Trophoblast cell (in vitro differentiated cells and primary cell): ENCODE data around the gene ACSL5.

ENCODE experiments used
- DNase-seq, 2 donors: peaks; one replicate each; pipeline ENCODE4 v3.0.0-alpha.2; 2016
- H2AFZ ChIP-seq: 2 replicates; pipeline ENCODE4 v1.6.1; 2013; ENCODE audit warnings: low read length, moderate library complexity, mild to moderate bottlenecking; ENCODE audit not compliant: insufficient read depth, poor library complexity
- H2AK5ac ChIP-seq: 2 replicates; pipeline ENCODE4 v1.6.1; 2013; ENCODE audit warnings: mild to moderate bottlenecking, low read length
- H2BK120ac ChIP-seq: 2 replicates; pipeline ENCODE4 v1.6.1; 2013; ENCODE audit warnings: low read length, mild to moderate bottlenecking, moderate library complexity; ENCODE audit not compliant: insufficient read depth, poor library complexity
- H2BK12ac ChIP-seq: 2 replicates; pipeline ENCODE4 v1.6.1; 2013; ENCODE audit warnings: mild to moderate bottlenecking, low read length, moderate library complexity
- H2BK5ac ChIP-seq: 2 replicates; pipeline ENCODE4 v1.6.1; 2013; ENCODE audit warnings: low read length, low read depth, moderate library complexity, mild to moderate bottlenecking; ENCODE audit not compliant: poor library complexity
- H3K14ac ChIP-seq: 2 replicates; pipeline ENCODE4 v1.6.1; 2013; ENCODE audit warnings: mild to moderate bottlenecking, low read length
- H3K18ac ChIP-seq: 2 replicates; pipeline ENCODE4 v1.6.1; 2013; ENCODE audit warnings: mild to moderate bottlenecking, low read length
- H3K23ac ChIP-seq: 2 replicates; pipeline ENCODE4 v1.6.1; 2013; ENCODE audit warnings: low read length
- H3K27ac ChIP-seq: 2 replicates; pipeline ENCODE4 v1.5.1; 2013; ENCODE audit warnings: low read depth, mild to moderate bottlenecking, inconsistent platforms, low read length, moderate library complexity
- H3K27me3 ChIP-seq: 2 replicates; pipeline ENCODE4 v1.6.1; 2013; ENCODE audit warnings: inconsistent platforms, mild to moderate bottlenecking, low read length, moderate library complexity; ENCODE audit not compliant: insufficient read depth
- H3K36me3 ChIP-seq, 2 experiments: 1 replicate in 1 of 2; 2 replicates in 1 of 2; pipeline ENCODE4 v1.6.1; 2013; ENCODE audit warnings: low read length in 2 of 2, mild to moderate bottlenecking in 2 of 2, moderate library complexity in 1 of 2; ENCODE audit not compliant: insufficient read depth in 2 of 2, control insufficient read depth in 1 of 2
- H3K4ac ChIP-seq: 2 replicates; pipeline ENCODE4 v1.6.1; 2013; ENCODE audit warnings: low read depth, mild to moderate bottlenecking, low read length, moderate library complexity
- H3K4me1 ChIP-seq, 2 experiments: 1 replicate in 1 of 2; 2 replicates in 1 of 2; pipeline ENCODE4 v1.6.1; 2013; ENCODE audit warnings: low read length in 2 of 2, mild to moderate bottlenecking in 2 of 2, moderate library complexity in 1 of 2; ENCODE audit not compliant: insufficient read depth in 2 of 2, control insufficient read depth in 1 of 2
- H3K4me2 ChIP-seq: 2 replicates; pipeline ENCODE4 v1.6.1; 2013; ENCODE audit warnings: inconsistent platforms, mild to moderate bottlenecking, low read length, moderate library complexity
- H3K4me3 ChIP-seq: 2 replicates; pipeline ENCODE4 v1.5.1; 2013; ENCODE audit warnings: mild to moderate bottlenecking, low read depth, low read length, inconsistent platforms
- H3K79me1 ChIP-seq: one replicate; pipeline ENCODE4 v1.6.1; 2013; ENCODE audit warnings: low read length
- H3K79me2 ChIP-seq: 2 replicates; pipeline ENCODE4 v1.6.1; 2013; ENCODE audit warnings: low read length, mild to moderate bottlenecking; ENCODE audit not compliant: control insufficient read depth, insufficient read depth, poor library complexity
- H3K9ac ChIP-seq: 2 replicates; pipeline ENCODE4 v1.6.1; 2013; ENCODE audit warnings: mild to moderate bottlenecking, low read length
- H3K9me3 ChIP-seq: 2 replicates; pipeline ENCODE4 v1.6.1; 2013; ENCODE audit warnings: low read depth, mild to moderate bottlenecking, control low read depth, inconsistent platforms, low read length; ENCODE audit not compliant: insufficient read depth
- H4K12ac ChIP-seq: 2 replicates; pipeline ENCODE4 v1.6.1; 2013; ENCODE audit warnings: low read depth, mild to moderate bottlenecking, low read length, moderate library complexity
- H4K8ac ChIP-seq: 2 replicates; pipeline ENCODE4 v1.6.1; 2013; ENCODE audit warnings: low read depth, mild to moderate bottlenecking, low read length, moderate library complexity
- H4K91ac ChIP-seq: one replicate; pipeline ENCODE4 v1.6.1; 2013; ENCODE audit warnings: low read depth, mild to moderate bottlenecking, low read length, moderate library complexity
- WGBS: extraction: QIAGEN DNeasy Blood & Tissue Kit; methylation state at CpG from one replicate; pipeline ENCODE4 v1.1.7; 2013; ENCODE audit warnings: missing lambda C conversion rate; ENCODE audit not compliant: insufficient read length, insufficient coverage; ENCODE audit errors: extremely low coverage; 5-methylcytosine and 5-hydroxymethylcytosine counted together

ACSL5 gene

DNA sequence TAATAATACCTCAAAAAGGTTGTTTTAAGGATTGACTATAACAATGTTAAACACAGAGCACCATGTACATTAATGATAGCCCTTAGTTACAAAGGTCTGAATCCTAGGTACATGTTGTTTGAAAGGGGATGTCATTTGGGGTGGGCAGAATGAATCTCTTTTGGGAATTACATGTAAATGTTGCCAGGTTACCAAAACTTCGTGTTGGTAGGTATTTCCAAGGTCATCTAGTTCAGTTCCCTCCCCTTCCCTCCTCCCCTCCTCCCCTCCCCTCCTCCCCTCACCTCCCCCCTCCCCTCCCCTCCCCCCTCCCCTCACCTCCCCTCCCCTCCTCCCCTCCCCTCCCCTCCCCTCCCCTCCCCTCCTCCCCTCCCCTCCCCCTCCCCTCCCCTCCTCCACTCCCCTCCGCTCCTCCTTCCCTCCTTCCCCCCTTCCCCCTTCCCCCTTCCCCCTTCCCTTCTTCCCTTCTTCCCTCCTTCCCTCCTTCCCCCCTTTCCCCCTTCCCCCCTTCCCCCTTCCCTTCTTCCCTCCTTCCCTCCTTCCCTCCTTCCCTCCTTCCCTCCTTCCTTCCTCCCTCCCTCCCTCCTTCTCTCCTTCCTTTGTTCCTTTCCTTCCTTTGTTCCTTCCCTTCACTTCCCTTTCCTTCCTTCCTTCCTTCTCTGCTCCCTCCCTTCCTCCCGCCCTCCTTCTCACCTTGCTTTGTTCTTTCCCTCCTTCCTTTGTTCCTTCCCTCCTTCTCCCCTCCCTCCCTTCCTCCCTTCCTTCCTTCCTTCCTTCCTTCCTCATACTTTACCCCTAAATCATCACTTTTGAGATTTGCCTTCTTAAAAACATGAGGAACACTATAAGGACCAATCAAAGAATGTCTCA lies 81.2 kb downstream of the ACSL5 start:
- no CpG with 5 or more reads among the region's 3 CpGs for WGBS
- H2BK12ac ChIP-seq, result no peak overlapping the region

GRCh38 chr10:112456533-112456932 lies 82.6 kb downstream of the ACSL5 start:
- H3K14ac ChIP-seq, result no peak overlapping the region
- no peak overlapping the region for H3K9ac ChIP-seq
- H4K12ac ChIP-seq, result no peak overlapping the region
- H3K18ac ChIP-seq, result no peak overlapping the region
- no peaks in the 10 kb centered on the region for H3K4me1 ChIP-seq
- H4K91ac ChIP-seq, result no peak overlapping the region
- H2BK5ac ChIP-seq, result no peak overlapping the region
- H4K8ac ChIP-seq, result no peak overlapping the region
- no CpG with 5 or more reads among the region's 2 CpGs for WGBS
- no peak overlapping the region for H2BK12ac ChIP-seq
- H3K23ac ChIP-seq, result no peak overlapping the region
- H3K36me3 ChIP-seq, result peaks cover 2 to 4% of the 10 kb centered on the region in 2 experiments
- no peak overlapping the region for H2AFZ ChIP-seq
- H3K4me3 ChIP-seq, result no peak overlapping the region
- no peaks in the 10 kb centered on the region for H3K27me3 ChIP-seq
- no peaks in the 10 kb centered on the region for H3K79me1 ChIP-seq
- H3K27ac ChIP-seq, result no peak overlapping the region
- no peak for DNase-seq
- H2AK5ac ChIP-seq, result no peak overlapping the region
- no peaks in the 10 kb centered on the region for H3K79me2 ChIP-seq
- no peak overlapping the region for H3K4me2 ChIP-seq
- no peak overlapping the region for H3K4ac ChIP-seq
- no peaks in the 10 kb centered on the region for H3K9me3 ChIP-seq
- no peak overlapping the region for H2BK120ac ChIP-seq

More for the DNA sequence above, 81.2 kb downstream of the ACSL5 start:
- H4K91ac ChIP-seq, result no peak overlapping the region
- no peak overlapping the region for H3K4me2 ChIP-seq
- no peaks in the 10 kb centered on the region for H3K36me3 ChIP-seq
- H4K12ac ChIP-seq, result no peak overlapping the region
- H2AK5ac ChIP-seq, result no peak overlapping the region
- no peak overlapping the region for H3K27ac ChIP-seq
- no peak overlapping the region for H2AFZ ChIP-seq
- H3K23ac ChIP-seq, result no peak overlapping the region
- no peaks in the 10 kb centered on the region for H3K79me1 ChIP-seq
- no peak overlapping the region for H3K14ac ChIP-seq
- H3K4me1 ChIP-seq, result no peaks in the 10 kb centered on the region
- H2BK5ac ChIP-seq, result no peak overlapping the region
- no peaks in the 10 kb centered on the region for H3K27me3 ChIP-seq
- H3K4ac ChIP-seq, result no peak overlapping the region
- H3K4me3 ChIP-seq, result no peak overlapping the region
- H3K9ac ChIP-seq, result no peak overlapping the region
- H2BK120ac ChIP-seq, result no peak overlapping the region
- no peaks in the 10 kb centered on the region for H3K9me3 ChIP-seq
- H4K8ac ChIP-seq, result no peak overlapping the region
- H3K79me2 ChIP-seq, result no peaks in the 10 kb centered on the region
- H3K18ac ChIP-seq, result no peak overlapping the region
- no peak for DNase-seq

DNA sequence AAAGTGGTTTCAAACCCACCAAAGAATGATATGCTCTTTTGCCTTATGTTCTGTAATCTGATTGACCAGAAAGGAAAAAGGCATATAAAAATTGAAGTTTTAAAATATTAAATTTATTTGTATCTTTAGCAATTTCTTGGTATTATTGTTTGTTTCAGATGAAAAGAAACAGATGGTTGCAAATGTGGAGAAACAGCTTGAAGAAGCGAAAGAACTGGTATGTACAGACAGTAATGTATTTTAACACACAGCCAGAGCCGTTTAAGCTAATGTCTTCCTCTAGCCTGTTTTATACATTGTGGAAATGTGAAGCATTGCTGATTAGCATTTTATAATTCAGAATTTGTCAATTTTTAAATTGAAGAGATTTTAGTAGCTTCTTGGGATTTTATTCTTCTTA lies 86.5 kb downstream of the ACSL5 start:
- Histone ChIP-seq H2BK120ac (no peak overlapping the region), H4K91ac (no peak overlapping the region), H3K27ac (no peak overlapping the region), H3K79me2 (no peaks in the 10 kb centered on the region), H3K79me1 (no peaks in the 10 kb centered on the region), H2AFZ (no peak overlapping the region), H2BK5ac (no peak overlapping the region), H3K4ac (no peak overlapping the region), H3K4me3 (no peak overlapping the region), H3K9ac (no peak overlapping the region), H3K18ac (no peak overlapping the region), H3K4me2 (no peak overlapping the region), H2BK12ac (no peak overlapping the region), H3K4me1 (no peaks in the 10 kb centered on the region), H3K23ac (no peak overlapping the region), H3K14ac (no peak overlapping the region), H4K12ac (no peak overlapping the region), H3K9me3 (no peaks in the 10 kb centered on the region), H3K36me3 (peaks cover 2 to 4% of the 10 kb centered on the region in 2 experiments), H2AK5ac (no peak overlapping the region), H4K8ac (no peak overlapping the region), H3K27me3 (no peaks in the 10 kb centered on the region)
- WGBS, result no CpG with 5 or more reads among the region's 2 CpGs
- DNase-seq, result no peak

DNA sequence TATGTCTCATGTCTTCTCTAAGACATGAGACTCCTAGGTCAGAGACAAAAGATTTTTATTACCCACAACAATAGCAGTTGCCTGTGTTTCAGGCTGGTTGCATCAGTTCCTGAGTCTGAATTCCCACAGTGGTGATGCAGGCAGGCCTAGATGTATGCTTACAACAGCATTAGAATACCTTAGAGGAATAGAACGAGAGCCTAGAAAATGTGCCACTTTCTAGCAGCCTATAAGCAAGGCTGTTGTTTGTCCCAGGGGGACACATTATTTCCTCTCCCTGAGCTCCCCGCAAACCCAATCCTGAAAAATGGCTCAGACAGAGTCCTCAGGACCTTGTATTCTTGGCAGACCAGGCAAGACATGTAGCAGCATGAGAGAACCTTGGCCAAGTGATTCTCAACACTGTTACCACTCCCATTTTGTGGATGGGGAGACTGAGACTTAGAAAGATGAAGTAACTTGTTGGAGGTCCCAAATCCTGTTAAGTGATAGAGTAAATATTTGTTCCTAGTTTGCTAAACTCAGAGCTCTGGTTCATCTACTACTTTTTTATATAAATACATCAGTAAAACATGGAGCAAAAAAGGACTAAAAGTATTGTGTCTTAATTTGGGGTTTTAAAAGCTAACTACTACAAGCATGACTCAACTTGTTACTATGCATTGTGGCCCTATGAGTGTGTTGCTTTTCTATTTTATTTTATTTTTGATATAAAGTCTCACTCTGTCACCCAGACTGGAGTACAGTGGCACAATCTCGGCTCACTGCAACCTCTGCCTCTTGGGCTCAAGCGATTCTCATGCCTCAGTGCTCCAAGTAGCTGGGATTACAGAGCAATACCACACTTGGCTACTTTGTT lies 87.3 kb downstream of the ACSL5 start:
- Histone ChIP-seq H2BK5ac (no peak overlapping the region), H2BK120ac (no peak overlapping the region), H3K4ac (no peak overlapping the region), H2BK12ac (peak overlapping the region; percentile 49), H3K27me3 (no peaks in the 10 kb centered on the region), H3K14ac (no peak overlapping the region), H3K4me1 (no peaks in the 10 kb centered on the region), H2AFZ (no peak overlapping the region), H3K27ac (no peak overlapping the region), H3K79me2 (no peaks in the 10 kb centered on the region), H4K8ac (no peak overlapping the region), H3K9ac (no peak overlapping the region), H4K12ac (no peak overlapping the region), H2AK5ac (no peak overlapping the region), H3K4me3 (no peak overlapping the region), H3K9me3 (no peaks in the 10 kb centered on the region), H4K91ac (peak overlapping the region; percentile 47), H3K79me1 (no peaks in the 10 kb centered on the region), H3K36me3 (peaks cover 2 to 4% of the 10 kb centered on the region in 2 experiments), H3K4me2 (no peak overlapping the region), H3K23ac (no peak overlapping the region), H3K18ac (peak overlapping the region; percentile 22)
- WGBS, result no CpG with 5 or more reads among the region's 4 CpGs
- no peak for DNase-seq
